GM19023 (cell line): ENCODE data around the gene TMC1.
"Not testable (repeated sequence)": the region's sequence is repeated elsewhere in the genome, so short reads cannot be mapped to it uniquely, and the experiment has no call there.

Source experiments
- ATAC-seq: cut with Tn5 transposase; IDR thresholded peaks from one replicate; pipeline ENCODE4 v1.9.1; 2021; ENCODE audit warnings: mild to moderate bottlenecking, moderate library complexity; ENCODE audit not compliant: unreplicated experiment

Gene TMC1

GRCh38 chr9:72521416-72521815 lies at the start of gene TMC1:
TMC1 (plus strand) TSS chr9:72521608; CDS start chr9:72648649, 127,041 bp downstream.
- ATAC-seq: not testable (repeated sequence)

- ATAC-seq: peak; percentile 85
These were observed 47.7 kb upstream of the TMC1 start for GRCh38 chr9:72473474-72474261.

- ATAC-seq: no peak
These were observed 46.7 kb upstream of the TMC1 start for GRCh38 chr9:72474676-72475075.

- no peak for ATAC-seq
These were observed 45.3 kb upstream of the TMC1 start for GRCh38 chr9:72476100-72476499.

GRCh38 chr9:72476617-72477437 lies 44.6 kb upstream of the TMC1 start:
- ATAC-seq: no peak

GRCh38 chr9:72477930-72478518 lies 43.4 kb upstream of the TMC1 start:
- ATAC-seq: no peak

GRCh38 chr9:72478966-72479365 lies 42.4 kb upstream of the TMC1 start:
- ATAC-seq: no peak

- not testable (repeated sequence) for ATAC-seq
These were observed 41.1 kb upstream of the TMC1 start for GRCh38 chr9:72480261-72480660.

- no peak for ATAC-seq
These were observed 40.5 kb upstream of the TMC1 start for GRCh38 chr9:72480921-72481320.

- no peak for ATAC-seq
These were observed 35.4 kb upstream of the TMC1 start for GRCh38 chr9:72485821-72486593.

- ATAC-seq: no peak
These were observed 34.8 kb upstream of the TMC1 start for GRCh38 chr9:72486594-72486955.

- ATAC-seq: not testable (repeated sequence)
These were observed 33.7 kb upstream of the TMC1 start for GRCh38 chr9:72487665-72488064.

GRCh38 chr9:72489986-72490385 lies 31.4 kb upstream of the TMC1 start:
- ATAC-seq: no peak

- no peak for ATAC-seq
These were observed 30.2 kb upstream of the TMC1 start for GRCh38 chr9:72491242-72491641.

- no peak for ATAC-seq
These were observed 27.4 kb upstream of the TMC1 start for GRCh38 chr9:72494051-72494450.

GRCh38 chr9:72497447-72498046 lies 23.9 kb upstream of the TMC1 start:
- no peak for ATAC-seq

GRCh38 chr9:72506615-72507014 lies 14.8 kb upstream of the TMC1 start:
- no peak for ATAC-seq

GRCh38 chr9:72509053-72509452 lies 12.4 kb upstream of the TMC1 start:
- peak; percentile 26 for ATAC-seq

- peak; percentile 86 for ATAC-seq
These were observed 11.8 kb upstream of the TMC1 start for GRCh38 chr9:72509635-72510034.

- not testable (repeated sequence) for ATAC-seq
These were observed 397 bp upstream of the TMC1 start for GRCh38 chr9:72521011-72521410.
